ENCODE data around the gene CCL21. TPM values are rescaled to one million over a fixed set of nuclear protein-coding genes. Genes with fewer than 3 reads are reported as not detected.
"Not testable (repeated sequence)": the region's sequence is repeated elsewhere in the genome, so short reads cannot be mapped to it uniquely, and the experiment has no call there.

Gene CCL21
- 10 to 100 TPM; 54.7 to 85.2 (median 70.3) TPM for total RNA-seq

GRCh38 chr9:34710023-34710422 is at the start of gene CCL21:
Gene CCL21 (minus strand): TSS chr9:34710136. CDS start chr9:34710066, 70 bp downstream.
- TF ChIP-seq CTCF (IDR thresholded peaks at IDR 0.05) (no peak), POLR2A (IDR thresholded peaks at IDR 0.05) (no peak)
- DNase-seq, result peak in 1 of 3 donors; percentile 20
- no peaks in the 10 kb centered on the region for H3K27me3 ChIP-seq
- H3K36me3 ChIP-seq, result no peaks in the 10 kb centered on the region
- H3K27ac ChIP-seq, result peak within 1 kb of the TSS in 1 of 4 donors; percentile 31
- H3K4me3 ChIP-seq, result no peak within 1 kb of the TSS
- H3K4me1 ChIP-seq, result no peaks in the 10 kb centered on the region
- H3K9me3 ChIP-seq, result no peaks in the 10 kb centered on the region

GRCh38 chr9:34759432-34760134 is 49.6 kb upstream of the CCL21 start:
- Histone ChIP-seq H3K4me3 (no peak overlapping the region), H3K36me3 (no peaks in the 10 kb centered on the region), H3K27me3 (no peaks in the 10 kb centered on the region), H3K9me3 (no peaks in the 10 kb centered on the region), H3K4me1 (no peaks in the 10 kb centered on the region), H3K27ac (no peak overlapping the region)
- no peak for DNase-seq
- TF ChIP-seq POLR2A (IDR thresholded peaks at IDR 0.05) (no peak), CTCF (IDR thresholded peaks at IDR 0.05) (no peak)

- DNase-seq, H3K4me3 ChIP-seq, H3K27ac ChIP-seq, H3K27me3 ChIP-seq, H3K9me3 ChIP-seq, H3K36me3 ChIP-seq, H3K4me1 ChIP-seq: not testable (repeated sequence)
These were observed 40.4 kb upstream of the CCL21 start for GRCh38 chr9:34750320-34750719.

GRCh38 chr9:34746526-34746925 is 36.6 kb upstream of the CCL21 start:
- no peaks in the 10 kb centered on the region for H3K36me3 ChIP-seq
- no peak overlapping the region for H3K27ac ChIP-seq
- TF ChIP-seq POLR2A (IDR thresholded peaks at IDR 0.05) (no peak), CTCF (IDR thresholded peaks at IDR 0.05) (no peak)
- H3K27me3 ChIP-seq, result no peaks in the 10 kb centered on the region
- H3K4me1 ChIP-seq, result no peaks in the 10 kb centered on the region
- H3K9me3 ChIP-seq, result peaks cover 0 to 4% (median 0%) of the 10 kb centered on the region in 4 donors
- H3K4me3 ChIP-seq, result no peak overlapping the region
- DNase-seq, result no peak

- H3K27ac ChIP-seq, result no peak overlapping the region
- peak in 1 of 3 donors; percentile 49 for DNase-seq
- H3K9me3 ChIP-seq, result peaks cover 0 to 4% (median 0%) of the 10 kb centered on the region in 4 donors
- no peak for TF ChIP-seq CTCF (IDR thresholded peaks at IDR 0.05)
- TF ChIP-seq POLR2A (IDR thresholded peaks at IDR 0.05), result no peak
- no peaks in the 10 kb centered on the region for H3K36me3 ChIP-seq
- no peaks in the 10 kb centered on the region for H3K27me3 ChIP-seq
- H3K4me3 ChIP-seq, result no peak overlapping the region
- H3K4me1 ChIP-seq, result no peaks in the 10 kb centered on the region
These were observed 34.6 kb upstream of the CCL21 start for GRCh38 chr9:34744295-34745221.

- Histone ChIP-seq H3K4me1 (no peaks in the 10 kb centered on the region), H3K4me3 (no peak overlapping the region), H3K36me3 (no peaks in the 10 kb centered on the region), H3K27me3 (no peaks in the 10 kb centered on the region), H3K9me3 (peaks cover 0 to 4% (median 0%) of the 10 kb centered on the region in 4 donors), H3K27ac (no peak overlapping the region)
- no peak for DNase-seq
- TF ChIP-seq CTCF (IDR thresholded peaks at IDR 0.05) (no peak), POLR2A (IDR thresholded peaks at IDR 0.05) (no peak)
These were observed 32.8 kb upstream of the CCL21 start for GRCh38 chr9:34742710-34743109.
